ENCODE measurements around the gene VAV2. TPM values are rescaled to one million over a fixed set of nuclear protein-coding genes. Genes with fewer than 3 reads are reported as not detected.

VAV2 gene
- total and polyA plus RNA-seq, 2 of the 4 experiments (the other 2 are of a cell fraction): 10.8 to 13.4 TPM

DNA sequence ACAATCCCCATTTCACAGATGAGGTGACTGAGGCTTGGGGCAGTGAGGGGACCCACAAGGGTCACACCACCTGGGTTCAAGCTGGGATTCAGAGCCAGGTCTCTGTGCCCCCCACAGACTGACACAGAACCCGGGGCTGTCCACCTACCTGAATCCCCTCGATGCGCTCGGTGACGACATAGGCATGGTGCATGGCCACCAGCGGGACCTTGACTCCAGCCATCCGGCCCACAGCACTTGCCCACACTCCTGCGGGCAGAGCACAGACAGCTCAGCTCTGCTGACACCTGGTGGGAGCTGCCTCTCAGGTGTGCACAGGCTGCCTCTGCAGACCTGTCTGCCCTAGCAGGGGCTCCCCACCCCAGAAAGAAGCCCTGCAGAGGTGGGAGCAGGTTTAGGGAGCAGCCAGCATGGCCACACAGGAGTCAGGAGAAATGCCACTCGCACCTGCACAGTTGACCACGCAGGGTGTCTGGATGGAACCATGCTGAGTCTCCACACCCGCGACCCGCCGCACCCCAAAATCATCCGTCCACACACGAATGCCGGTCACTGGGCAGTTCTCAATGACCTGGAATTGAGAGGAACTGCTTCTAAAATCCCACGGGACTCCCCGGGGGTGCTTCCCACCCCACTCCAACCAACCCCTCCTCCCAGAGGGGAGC, 262.4 kb downstream of the VAV2 start:
- Histone ChIP-seq H3K4ac (ENCODE audit: low read depth, low read length) (no peak overlapping the region), H3K4me2 (ENCODE audit: low read depth, low read length) (no peak overlapping the region), H2AFZ (replicated peaks; ENCODE audit: low read length, poor library complexity) (no peak overlapping the region), H4K8ac (ENCODE audit: low read depth in 2 of 2, low read length in 2 of 2) (no peak overlapping the region), H2BK15ac (ENCODE audit: low read depth, low read length) (no peak overlapping the region), H3K18ac (ENCODE audit: low read depth, low read length) (no peak overlapping the region), H4K5ac (ENCODE audit: low read depth, low read length) (no peak overlapping the region), H2AK9ac (replicated peaks; ENCODE audit: low read depth, low read length, poor library complexity) (no peak overlapping the region), H2AK5ac (ENCODE audit: low read depth, low read length) (no peak overlapping the region), H3K9me1 (ENCODE audit: insufficient read depth, low read length) (no peaks in the 10 kb centered on the region), H3K4me3 (ENCODE audit: insufficient read depth, low read depth, low read length) (no peak overlapping the region), H2BK20ac (ENCODE audit: low read depth, low read length) (no peak overlapping the region), H3K4me1 (ENCODE audit: control insufficient read depth, insufficient read depth, low read length) (no peaks in the 10 kb centered on the region), H3K27me3 (ENCODE audit: control insufficient read depth, insufficient read depth, low read length) (peaks cover 1% of the 10 kb centered on the region; the same call in 1 of the 2 replicates), H3K56ac (ENCODE audit: extremely low read depth, insufficient read depth, low read length) (no peak overlapping the region), H3K79me1 (ENCODE audit: low read depth in 1 of 2, low read length in 2 of 2) (no peaks in the 10 kb centered on the region), H3K9me3 (ENCODE audit: control insufficient read depth, insufficient read depth, low read length) (no peaks in the 10 kb centered on the region), H3K14ac (replicated peaks; ENCODE audit: low read depth, low read length) (no peak overlapping the region), H3K9ac (ENCODE audit: low read depth, low read length) (no peak overlapping the region), H4K91ac (ENCODE audit: insufficient read depth, low read depth, low read length) (no peak overlapping the region), H3K27ac (ENCODE audit: insufficient read depth, low read length) (no peak overlapping the region), H2BK5ac (ENCODE audit: low read depth, low read length, poor library complexity, severe bottlenecking) (no peak overlapping the region), H3K23ac (ENCODE audit: low read depth, low read length) (no peak overlapping the region), H4K20me1 (ENCODE audit: insufficient read depth, low read length) (no peaks in the 10 kb centered on the region; the same call in 1 of the 2 replicates), H3K36me3 (ENCODE audit: control insufficient read depth, insufficient read depth, low read length) (no peaks in the 10 kb centered on the region), H2BK120ac (ENCODE audit: low read depth, low read length) (no peak overlapping the region)
- intact Hi-C loops (cut with micrococcal nuclease): loop anchor here (10.0 kb wide), 1 partner anchor 125 kb away; the partner anchor contains the start of gene FAM163B
- no peak for TF ChIP-seq MXI1 (IDR thresholded peaks at IDR 0.05; ENCODE audit: borderline replicate concordance, low read depth, low read length)
- TF ChIP-seq MAZ (IDR thresholded peaks at IDR 0.05; ENCODE audit: borderline replicate concordance, low read depth, low read length): no peak
- no peak for TF ChIP-seq CEBPB (IDR thresholded peaks at IDR 0.05; ENCODE audit: low read depth, low read length)
- no peak for TF ChIP-seq RFX5 (IDR thresholded peaks at IDR 0.05; ENCODE audit: low read depth, low read length)
- TF ChIP-seq CTCF (conservative IDR thresholded peaks at IDR 0.05; ENCODE audit: low read depth, low read length): no peak
- TF ChIP-seq RCOR1 (IDR thresholded peaks at IDR 0.05; ENCODE audit: insufficient replicate concordance, low read length): no peak
- dilution Hi-C loops (cut with HindIII; ENCODE audit: low sequenced_read_pairs, unreplicated experiment): no loop called here
- DNase-seq: no peak
- no peak for ATAC-seq (ENCODE audit: low read depth)
- CTCF ChIA-PET: no interaction called here
- in situ Hi-C loops (cut with MboI; ENCODE audit: low sequenced_read_pairs): loop anchor here (10.0 kb wide), 2 partner anchors 195 to 325 kb away; partner anchors contain the start of gene ADAMTSL2
- 86% methylated on average over 11 of the region's 19 CpGs; no CpG with 5 or more reads in 1 of the 2 experiments for WGBS, 2 experiments (ENCODE audit: extremely low coverage in 2 of 2, insufficient read length in 1 of 2)
- no TSS peak for BruUV-seq (replicated peaks)
- POLR2A ChIA-PET (ENCODE audit: unreplicated experiment): interaction anchor here (0.6 kb wide), 1 partner anchor 34 kb away, joined by 5 read pairs; no protein-coding TSS in a partner anchor
